Caco-2 (cell line): ENCODE measurements around the gene RASGRP3. TPM values are rescaled to one million over a fixed set of nuclear protein-coding genes. Genes with fewer than 3 reads are reported as not detected.

ENCODE experiments used
- BruUV-seq: library from RNA; stranded (reverse); fragments of 400-500 nt; replicated peaks from 2 replicates; lab custom pipeline; 2021; lab: Mats Ljungman, UMichigan
- CTCF ChIA-PET: fragments of 300-600 bp; sonication (Branson Sonifier 250); formaldehyde crosslinking; loops from one replicate; lab custom pipeline; 2022; ENCODE audit warnings: antibody characterized with exemption; lab: Charles Lee
- POLR2A ChIA-PET: fragments of 300-600 bp; sonication (Branson Sonifier 250); formaldehyde crosslinking; loops from one replicate; lab custom pipeline; 2022; ENCODE audit warnings: antibody characterized with exemption; lab: Charles Lee
- DNase-seq, 2 experiments: peaks; one replicate each; pipeline versions ENCODE4 v3.0.0 to v3.0.0-alpha.2; 2020 to 2022
- H3K27me3 ChIP-seq: replicated peaks from 2 replicates; pipeline ENCODE4 v1.6.0; 2011; ENCODE audit warnings: low read length; ENCODE audit not compliant: control insufficient read depth, insufficient read depth
- H3K36me3 ChIP-seq: 2 replicates; pipeline ENCODE4 v1.5.1; 2011; ENCODE audit warnings: low read length; ENCODE audit not compliant: control insufficient read depth, insufficient read depth
- H3K4me1 ChIP-seq: fragments of 250-450 bp; sonication (Bioruptor Pico); 2 replicates; pipeline ENCODE4 v1.5.1; 2020; ENCODE audit warnings: mild to moderate bottlenecking
- H3K4me3 ChIP-seq: 2 replicates; pipeline ENCODE4 v1.5.1; 2011; ENCODE audit warnings: low read depth, mild to moderate bottlenecking, control low read depth, low read length
- H3K9me3 ChIP-seq: fragments of 250-450 bp; sonication (Bioruptor Pico); 2 replicates; pipeline ENCODE4 v1.5.1; 2020; ENCODE audit warnings: mild to moderate bottlenecking, moderate library complexity
- H3K27ac Mint-ChIP-seq: one replicate; pipeline ENCODE4 v1.8.0; 2022; ENCODE audit warnings: mixed read lengths; ENCODE audit not compliant: unreplicated experiment
- H3K27me3 Mint-ChIP-seq: one replicate; pipeline ENCODE4 v1.8.0; 2022; ENCODE audit warnings: mixed read lengths; ENCODE audit not compliant: insufficient read depth, unreplicated experiment
- H3K36me3 Mint-ChIP-seq: one replicate; pipeline ENCODE4 v1.8.0; 2022; ENCODE audit warnings: mild to moderate bottlenecking, mixed read lengths; ENCODE audit not compliant: insufficient read depth, unreplicated experiment
- H3K4me1 Mint-ChIP-seq: one replicate; pipeline ENCODE4 v1.8.0; 2022; ENCODE audit warnings: low read depth, mixed read lengths; ENCODE audit not compliant: unreplicated experiment
- H3K4me3 Mint-ChIP-seq: one replicate; pipeline ENCODE4 v1.8.0; 2022; ENCODE audit warnings: mild to moderate bottlenecking, moderate library complexity, mixed read lengths; ENCODE audit not compliant: unreplicated experiment
- H3K9me3 Mint-ChIP-seq: one replicate; pipeline ENCODE4 v1.8.0; 2022; ENCODE audit warnings: mixed read lengths; ENCODE audit not compliant: unreplicated experiment
- intact Hi-C: fragments of 100-400 bp; cut with micrococcal nuclease; formaldehyde crosslinking; loops from one replicate; pipeline ENCODE4 v1.10.0; 2022; ENCODE audit not compliant: unreplicated experiment
- total RNA-seq: library from RNA; stranded (reverse); gene quantifications from 2 replicates; pipeline ENCODE4 v1.2.3, GENCODE V29; 2022
- TF ChIP-seq, protein P1 (sequence below), 2 experiments: fragments of 200-600 bp in 1 of 2; IDR thresholded peaks; 1 replicate in 1 of 2; 2 replicates in 1 of 2; pipeline versions ENCODE4 v1.5.1 to v1.8.0; 2011 to 2022; ENCODE audit warnings: antibody characterized with exemption in 1 of 2, control low read depth in 1 of 2, inconsistent platforms in 1 of 2, low read depth in 1 of 2, low read length in 1 of 2, mild to moderate bottlenecking in 1 of 2, moderate library complexity in 1 of 2; ENCODE audit not compliant: insufficient read depth in 1 of 2, severe bottlenecking in 1 of 2, unreplicated experiment in 1 of 2

The RASGRP3 gene
- total RNA-seq, 1 experiment from 2014 or later = 9.2 TPM

GRCh38 chr2:33430077-33430476, 46.4 kb upstream of the RASGRP3 start:
- ChIA-PET CTCF (no interaction called here), POLR2A (no interaction called here)
- Mint-ChIP-seq H3K27ac (no peak overlapping the region), H3K4me3 (no peak overlapping the region), H3K9me3 (no peaks in the 10 kb centered on the region), H3K36me3 (no peaks in the 10 kb centered on the region), H3K27me3 (peaks cover 5% of the 10 kb centered on the region), H3K4me1 (no peaks in the 10 kb centered on the region)
- no peak overlapping the region for H3K4me3 ChIP-seq
- no peaks in the 10 kb centered on the region for H3K4me1 ChIP-seq
- H3K9me3 ChIP-seq = no peaks in the 10 kb centered on the region
- intact Hi-C loops = no loop called here
- no peaks in the 10 kb centered on the region for H3K27me3 ChIP-seq
- no peaks in the 10 kb centered on the region for H3K36me3 ChIP-seq
- TF ChIP-seq, protein P1, sequence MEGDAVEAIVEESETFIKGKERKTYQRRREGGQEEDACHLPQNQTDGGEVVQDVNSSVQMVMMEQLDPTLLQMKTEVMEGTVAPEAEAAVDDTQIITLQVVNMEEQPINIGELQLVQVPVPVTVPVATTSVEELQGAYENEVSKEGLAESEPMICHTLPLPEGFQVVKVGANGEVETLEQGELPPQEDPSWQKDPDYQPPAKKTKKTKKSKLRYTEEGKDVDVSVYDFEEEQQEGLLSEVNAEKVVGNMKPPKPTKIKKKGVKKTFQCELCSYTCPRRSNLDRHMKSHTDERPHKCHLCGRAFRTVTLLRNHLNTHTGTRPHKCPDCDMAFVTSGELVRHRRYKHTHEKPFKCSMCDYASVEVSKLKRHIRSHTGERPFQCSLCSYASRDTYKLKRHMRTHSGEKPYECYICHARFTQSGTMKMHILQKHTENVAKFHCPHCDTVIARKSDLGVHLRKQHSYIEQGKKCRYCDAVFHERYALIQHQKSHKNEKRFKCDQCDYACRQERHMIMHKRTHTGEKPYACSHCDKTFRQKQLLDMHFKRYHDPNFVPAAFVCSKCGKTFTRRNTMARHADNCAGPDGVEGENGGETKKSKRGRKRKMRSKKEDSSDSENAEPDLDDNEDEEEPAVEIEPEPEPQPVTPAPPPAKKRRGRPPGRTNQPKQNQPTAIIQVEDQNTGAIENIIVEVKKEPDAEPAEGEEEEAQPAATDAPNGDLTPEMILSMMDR (IDR thresholded peaks at IDR 0.05; ENCODE audit: insufficient read depth in 1 of 2, low read depth in 1 of 2, low read length in 1 of 2, severe bottlenecking in 1 of 2, unreplicated experiment in 1 of 2) = no peak
- no TSS peak for BruUV-seq
- DNase-seq = no peak

DNA sequence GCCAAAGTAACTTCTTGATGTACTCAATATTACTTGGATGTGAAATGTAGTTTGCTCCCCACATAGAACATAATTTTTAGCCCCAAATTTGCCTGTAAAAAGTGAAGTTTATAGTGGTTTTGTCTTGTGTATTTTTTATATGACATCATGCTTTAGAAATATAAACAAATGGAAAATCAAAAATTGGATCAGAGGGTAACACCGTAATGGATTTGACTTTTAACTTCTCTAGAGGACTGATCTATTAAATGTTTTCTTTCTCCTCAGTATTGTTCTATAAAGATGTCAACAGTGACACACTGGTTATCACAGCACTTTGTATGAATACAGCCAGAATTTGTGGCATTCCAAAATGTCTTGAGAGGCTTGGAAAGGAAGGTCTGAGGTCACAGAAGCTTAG, 45.6 kb upstream of the RASGRP3 start:
- TF ChIP-seq, protein P1 (IDR thresholded peaks at IDR 0.05; ENCODE audit: insufficient read depth in 1 of 2, low read depth in 1 of 2, low read length in 1 of 2, severe bottlenecking in 1 of 2, unreplicated experiment in 1 of 2) = no peak
- no peaks in the 10 kb centered on the region for H3K4me1 Mint-ChIP-seq
- H3K27me3 Mint-ChIP-seq = peaks cover 5% of the 10 kb centered on the region
- H3K4me3 Mint-ChIP-seq = no peak overlapping the region
- no peaks in the 10 kb centered on the region for H3K9me3 Mint-ChIP-seq
- no peak overlapping the region for H3K27ac Mint-ChIP-seq
- ChIA-PET POLR2A (no interaction called here), CTCF (interaction anchor here (0.6 kb wide), 1 partner anchor 35 kb away, joined by 3 read pairs; no protein-coding TSS in a partner anchor)
- Histone ChIP-seq H3K27me3 (no peaks in the 10 kb centered on the region), H3K4me1 (no peaks in the 10 kb centered on the region), H3K4me3 (no peak overlapping the region), H3K9me3 (no peaks in the 10 kb centered on the region), H3K36me3 (no peaks in the 10 kb centered on the region)
- DNase-seq = no peak
- intact Hi-C loops = no loop called here
- BruUV-seq = no TSS peak
- H3K36me3 Mint-ChIP-seq = no peaks in the 10 kb centered on the region

- Histone ChIP-seq H3K27me3 (no peaks in the 10 kb centered on the region), H3K9me3 (no peaks in the 10 kb centered on the region), H3K4me1 (no peaks in the 10 kb centered on the region), H3K36me3 (no peaks in the 10 kb centered on the region), H3K4me3 (no peak overlapping the region)
- no TSS peak for BruUV-seq
- H3K36me3 Mint-ChIP-seq = no peaks in the 10 kb centered on the region
- H3K9me3 Mint-ChIP-seq = no peaks in the 10 kb centered on the region
- intact Hi-C loops = no loop called here
- ChIA-PET POLR2A (no interaction called here), CTCF (interaction anchor here (1.6 kb wide), 1 partner anchor 37 kb away, joined by 5 read pairs; no protein-coding TSS in a partner anchor)
- peaks cover 8% of the 10 kb centered on the region for H3K27me3 Mint-ChIP-seq
- H3K4me3 Mint-ChIP-seq = no peak overlapping the region
- DNase-seq = no peak
- H3K4me1 Mint-ChIP-seq = no peaks in the 10 kb centered on the region
- no peak overlapping the region for H3K27ac Mint-ChIP-seq
- TF ChIP-seq, protein P1 (IDR thresholded peaks at IDR 0.05; ENCODE audit: insufficient read depth in 1 of 2, low read depth in 1 of 2, low read length in 1 of 2, severe bottlenecking in 1 of 2, unreplicated experiment in 1 of 2) = no peak
Observed at GRCh38 chr2:33432871-33433270, 43.6 kb upstream of the RASGRP3 start.
